ENCODE data around the gene EXT2.

EXT2 gene

DNA sequence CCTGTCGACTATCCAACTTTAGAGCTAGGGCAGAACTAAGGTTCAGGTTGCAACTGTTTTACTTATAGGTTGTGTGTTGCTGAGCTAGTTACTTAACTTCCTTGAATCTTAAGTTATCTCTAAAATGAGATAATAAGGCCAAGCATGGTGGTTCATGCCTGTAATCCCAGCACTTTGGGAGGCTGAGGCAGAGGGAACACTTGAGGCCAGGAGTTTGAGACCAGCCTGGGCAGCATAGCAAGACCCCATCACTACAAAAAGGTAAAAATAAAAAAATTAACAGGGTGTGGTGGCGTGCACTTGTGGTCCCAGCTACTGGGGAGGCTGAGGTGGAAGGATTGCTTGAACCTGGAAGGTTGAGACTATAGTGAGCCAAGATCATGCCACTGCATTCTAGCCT, 27.3 kb upstream of the EXT2 start:
- H3K4me3 ChIP-seq (ENCODE audit: low read depth, low read length): no peak overlapping the region
- no peak for DNase-seq (ENCODE audit: low read depth)
- TF ChIP-seq CTCF (IDR thresholded peaks at IDR 0.05; ENCODE audit: low read depth, low read length, missing control alignments): no peak
- in situ Hi-C loops (cut with HindIII; ENCODE audit: low sequenced_read_pairs): no loop called here

- H3K4me3 ChIP-seq (ENCODE audit: low read depth, low read length): no peak overlapping the region
- TF ChIP-seq CTCF (IDR thresholded peaks at IDR 0.05; ENCODE audit: low read depth, low read length, missing control alignments): no peak
- in situ Hi-C loops (cut with HindIII; ENCODE audit: low sequenced_read_pairs): no loop called here
- DNase-seq (ENCODE audit: low read depth): no peak
Observed at GRCh38 chr11:44071157-44071556, 24.3 kb upstream of the EXT2 start.

GRCh38 chr11:44072757-44073658, 22.5 kb upstream of the EXT2 start:
- no peak for DNase-seq (ENCODE audit: low read depth)
- no peak overlapping the region for H3K4me3 ChIP-seq (ENCODE audit: low read depth, low read length)
- TF ChIP-seq CTCF (IDR thresholded peaks at IDR 0.05; ENCODE audit: low read depth, low read length, missing control alignments): no peak
- in situ Hi-C loops (cut with HindIII; ENCODE audit: low sequenced_read_pairs): no loop called here

DNA sequence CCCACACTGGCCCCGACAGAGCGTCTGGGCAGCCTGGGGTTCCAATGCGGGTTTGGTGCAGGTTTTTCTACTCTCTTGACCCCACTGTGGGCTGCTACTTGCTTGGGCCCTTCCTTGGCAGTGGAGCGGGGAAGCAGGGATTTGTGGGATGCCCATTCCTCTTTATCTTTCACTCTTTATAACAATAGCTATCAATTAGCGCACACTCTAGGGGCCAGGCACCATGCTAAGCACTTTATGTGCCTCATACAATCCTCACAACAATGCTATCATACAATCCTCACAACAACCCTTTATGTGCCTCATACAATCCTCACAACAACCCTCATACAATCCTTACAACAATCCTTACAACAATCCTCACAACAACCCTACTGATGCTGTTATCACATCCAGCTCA, 16.7 kb upstream of the EXT2 start:
- no peak for TF ChIP-seq CTCF (IDR thresholded peaks at IDR 0.05; ENCODE audit: low read depth, low read length, missing control alignments)
- no peak for DNase-seq (ENCODE audit: low read depth)
- H3K4me3 ChIP-seq (ENCODE audit: low read depth, low read length): no peak overlapping the region
- in situ Hi-C loops (cut with HindIII; ENCODE audit: low sequenced_read_pairs): no loop called here

DNA sequence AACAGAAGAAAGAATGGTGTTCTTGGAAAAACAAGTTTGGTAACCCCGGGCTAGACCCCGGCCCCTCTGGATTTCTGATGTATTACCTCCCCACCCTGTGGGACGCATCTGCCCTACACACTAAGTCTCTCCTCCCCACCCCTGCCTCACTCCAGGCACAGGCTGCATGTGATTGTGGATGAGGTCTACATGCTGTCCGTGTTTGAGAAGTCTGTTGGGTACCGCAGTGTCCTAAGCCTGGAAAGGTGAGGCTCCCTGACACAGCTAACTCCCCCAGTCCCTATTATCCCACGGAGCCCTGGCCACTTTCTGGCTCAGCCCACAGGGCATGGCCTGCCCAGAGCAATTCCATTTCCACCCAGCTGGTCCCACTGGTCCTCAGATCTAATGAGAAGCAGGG, 16.1 kb upstream of the EXT2 start:
- no peak for DNase-seq (ENCODE audit: low read depth)
- TF ChIP-seq CTCF (IDR thresholded peaks at IDR 0.05; ENCODE audit: low read depth, low read length, missing control alignments): no peak
- in situ Hi-C loops (cut with HindIII; ENCODE audit: low sequenced_read_pairs): no loop called here

GRCh38 chr11:44080951-44081350, 14.5 kb upstream of the EXT2 start:
- H3K4me3 ChIP-seq (ENCODE audit: low read depth, low read length): no peak overlapping the region
- in situ Hi-C loops (cut with HindIII; ENCODE audit: low sequenced_read_pairs): no loop called here
- no peak for TF ChIP-seq CTCF (IDR thresholded peaks at IDR 0.05; ENCODE audit: low read depth, low read length, missing control alignments)
- no peak for DNase-seq (ENCODE audit: low read depth)

More for the DNA sequence above, 16.1 kb upstream of the EXT2 start:
- no peak overlapping the region for H3K4me3 ChIP-seq (ENCODE audit: low read depth, low read length)

All from astrocyte of the cerebellum (primary cell).